ENCODE results near the gene CCDC120.

Gene CCDC120

DNA sequence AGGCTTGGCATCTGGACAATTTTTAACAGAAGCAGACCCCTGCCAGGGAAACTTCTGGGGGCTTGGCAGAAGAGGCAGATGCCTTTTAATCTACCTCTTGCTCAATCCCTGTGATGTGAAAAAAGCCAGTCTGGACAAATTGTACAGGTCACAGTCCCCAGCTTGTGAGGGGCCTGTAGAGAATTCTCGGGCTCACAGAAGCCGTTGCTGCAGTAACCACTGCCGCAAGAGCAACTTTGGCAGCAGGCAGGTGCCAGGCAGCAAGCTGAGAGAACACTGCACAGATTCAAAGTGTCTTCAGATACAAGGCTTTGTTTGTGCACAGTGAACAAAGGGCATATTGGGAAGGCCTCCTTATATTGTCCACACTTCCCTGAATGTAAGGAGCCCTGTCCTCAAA is 53.0 kb downstream of the CCDC120 start:
- H3K4me3 ChIP-seq (ENCODE audit: low read depth, low read length): no peak overlapping the region
- TF ChIP-seq, protein P1, sequence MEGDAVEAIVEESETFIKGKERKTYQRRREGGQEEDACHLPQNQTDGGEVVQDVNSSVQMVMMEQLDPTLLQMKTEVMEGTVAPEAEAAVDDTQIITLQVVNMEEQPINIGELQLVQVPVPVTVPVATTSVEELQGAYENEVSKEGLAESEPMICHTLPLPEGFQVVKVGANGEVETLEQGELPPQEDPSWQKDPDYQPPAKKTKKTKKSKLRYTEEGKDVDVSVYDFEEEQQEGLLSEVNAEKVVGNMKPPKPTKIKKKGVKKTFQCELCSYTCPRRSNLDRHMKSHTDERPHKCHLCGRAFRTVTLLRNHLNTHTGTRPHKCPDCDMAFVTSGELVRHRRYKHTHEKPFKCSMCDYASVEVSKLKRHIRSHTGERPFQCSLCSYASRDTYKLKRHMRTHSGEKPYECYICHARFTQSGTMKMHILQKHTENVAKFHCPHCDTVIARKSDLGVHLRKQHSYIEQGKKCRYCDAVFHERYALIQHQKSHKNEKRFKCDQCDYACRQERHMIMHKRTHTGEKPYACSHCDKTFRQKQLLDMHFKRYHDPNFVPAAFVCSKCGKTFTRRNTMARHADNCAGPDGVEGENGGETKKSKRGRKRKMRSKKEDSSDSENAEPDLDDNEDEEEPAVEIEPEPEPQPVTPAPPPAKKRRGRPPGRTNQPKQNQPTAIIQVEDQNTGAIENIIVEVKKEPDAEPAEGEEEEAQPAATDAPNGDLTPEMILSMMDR (IDR thresholded peaks at IDR 0.05; ENCODE audit: insufficient read depth, low read depth, low read length, missing control alignments): no peak
- no peak for DNase-seq (ENCODE audit: low read depth)

DNA sequence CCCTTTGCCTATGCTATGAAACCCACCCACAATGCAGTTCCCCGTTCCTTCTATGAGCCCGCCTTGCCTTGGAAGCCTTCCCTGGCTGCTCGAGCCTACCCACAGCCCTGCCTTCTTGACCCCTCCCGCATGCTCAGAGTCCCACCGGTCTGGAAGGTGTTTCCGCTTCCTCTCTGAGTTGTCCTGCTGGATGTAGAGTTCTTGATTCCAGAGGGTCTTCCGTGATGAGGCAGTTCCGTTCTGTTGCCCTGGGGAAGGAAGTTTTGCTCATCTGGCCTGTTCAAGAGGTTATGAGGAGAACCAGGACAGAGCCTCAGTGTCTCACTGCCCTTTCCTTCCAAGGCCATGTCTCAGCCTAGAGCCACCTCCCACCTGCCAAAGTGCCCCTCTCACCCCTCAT is 57.3 kb downstream of the CCDC120 start:
- H3K4me3 ChIP-seq (ENCODE audit: low read depth, low read length): no peak overlapping the region
- TF ChIP-seq, protein P1 (IDR thresholded peaks at IDR 0.05; ENCODE audit: insufficient read depth, low read depth, low read length, missing control alignments): no peak
- DNase-seq (ENCODE audit: low read depth): no peak

DNA sequence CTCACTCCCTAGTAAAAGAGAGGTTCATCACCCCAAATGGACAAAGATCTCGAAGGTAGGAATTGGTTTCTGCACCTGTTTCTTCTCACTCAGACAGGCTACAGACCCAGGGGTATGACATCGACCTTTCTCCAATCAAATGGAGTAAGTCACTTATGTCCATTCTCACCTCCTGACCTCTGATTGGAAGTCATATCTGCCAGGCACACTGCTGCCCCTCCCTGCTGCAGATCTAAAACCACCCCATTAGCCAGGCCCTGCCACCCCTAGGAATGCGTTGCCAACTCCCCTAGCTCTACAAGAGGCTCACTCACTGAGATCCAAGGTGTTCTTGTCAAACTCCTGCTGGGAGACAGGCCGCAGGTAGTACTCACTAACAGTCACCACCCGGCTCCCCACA is 57.9 kb downstream of the CCDC120 start:
- no peak overlapping the region for H3K4me3 ChIP-seq (ENCODE audit: low read depth, low read length)
- TF ChIP-seq, protein P1 (IDR thresholded peaks at IDR 0.05; ENCODE audit: insufficient read depth, low read depth, low read length, missing control alignments): no peak
- no peak for DNase-seq (ENCODE audit: low read depth)

DNA sequence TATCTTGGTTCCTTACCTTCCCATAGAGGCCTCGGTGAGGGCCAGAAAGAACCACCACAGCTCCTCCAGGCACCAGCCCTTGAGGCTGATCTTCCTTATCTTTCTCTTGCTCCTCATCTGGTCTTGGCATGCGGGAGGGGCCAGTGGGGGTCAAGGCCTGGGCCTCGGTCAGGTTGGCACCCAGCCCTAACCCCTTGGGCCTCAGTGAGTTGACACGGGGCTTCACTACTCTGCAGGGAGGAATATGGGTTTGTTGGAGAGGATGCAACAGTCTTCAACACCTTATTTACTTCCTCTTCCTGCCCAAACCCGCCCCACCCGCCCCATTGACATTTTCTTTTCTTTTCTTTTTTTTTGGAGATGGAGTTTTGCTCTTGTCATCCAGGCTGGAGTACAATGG is 58.8 kb downstream of the CCDC120 start:
- TF ChIP-seq, protein P1 (IDR thresholded peaks at IDR 0.05; ENCODE audit: insufficient read depth, low read depth, low read length, missing control alignments): no peak
- no peak for DNase-seq (ENCODE audit: low read depth)
- H3K4me3 ChIP-seq (ENCODE audit: low read depth, low read length): no peak overlapping the region
